Measurements from ENCODE around the gene THSD7A. TPM values are rescaled to one million over a fixed set of nuclear protein-coding genes. Genes with fewer than 3 reads are reported as not detected.

The THSD7A gene
- total RNA-seq, 1 donor from 2014 or later, result 41.0 TPM

DNA sequence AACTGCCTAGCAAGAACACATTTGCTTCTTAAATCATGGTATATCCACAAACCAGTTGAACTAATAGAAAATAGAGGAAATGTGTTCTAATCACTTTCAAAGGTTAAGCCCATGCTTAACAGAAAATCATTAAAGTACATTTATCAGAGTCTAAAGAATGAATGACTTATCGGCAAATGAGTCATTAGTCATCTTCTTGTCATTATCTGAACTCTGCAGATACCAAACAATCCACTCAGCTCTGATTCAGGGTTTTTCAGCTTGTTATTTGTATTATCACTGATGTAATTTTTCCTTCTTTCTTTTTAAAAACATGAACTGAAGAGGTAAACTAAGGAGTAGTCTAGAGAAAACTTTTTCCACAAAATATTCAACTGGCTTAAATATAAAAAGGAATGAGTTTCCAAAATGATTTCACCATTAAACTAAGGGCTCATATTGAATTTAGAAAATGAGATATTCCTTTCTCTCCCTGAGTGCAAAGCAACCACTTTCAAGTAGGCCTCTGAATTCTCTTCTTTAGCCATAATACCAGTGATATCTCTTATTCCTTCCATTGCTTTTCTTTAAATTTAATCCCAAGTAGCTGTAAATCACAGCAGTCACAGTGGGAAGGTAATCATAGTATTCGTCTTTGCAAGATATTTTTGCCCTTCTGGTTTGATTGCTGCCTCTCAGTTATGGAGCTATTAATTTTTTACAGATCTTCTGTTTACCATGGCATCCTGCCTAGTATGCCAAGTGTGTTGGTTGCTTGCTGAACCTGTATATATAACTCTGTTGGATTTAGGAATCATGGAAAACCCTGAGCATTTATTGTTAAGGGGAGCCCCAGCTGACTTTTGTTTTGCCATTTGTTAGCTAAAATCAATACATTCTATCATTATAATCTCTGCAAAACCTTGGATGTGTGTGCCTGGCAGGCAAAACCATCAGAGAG lies 125.1 kb downstream of the THSD7A start:
- DNase-seq, result no peak

DNA sequence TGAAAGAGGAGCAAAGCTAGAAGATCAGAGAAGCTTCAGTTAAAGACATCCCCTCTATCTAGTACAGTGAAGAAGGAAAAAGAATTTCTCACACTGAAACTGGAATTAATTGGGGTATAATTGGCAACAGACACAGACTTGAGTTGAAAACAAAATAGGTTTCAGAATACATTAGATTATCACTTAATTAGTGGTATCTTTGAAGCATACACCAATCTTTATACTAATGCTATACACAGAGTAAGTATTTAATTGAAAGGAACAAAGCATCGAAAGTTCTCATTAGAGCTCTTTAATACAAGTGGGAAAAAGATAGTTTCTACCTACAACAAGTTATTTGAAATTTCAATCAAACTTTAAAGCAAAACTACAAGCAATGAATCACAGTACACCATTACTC lies 128.2 kb downstream of the THSD7A start:
- DNase-seq, result no peak

DNA sequence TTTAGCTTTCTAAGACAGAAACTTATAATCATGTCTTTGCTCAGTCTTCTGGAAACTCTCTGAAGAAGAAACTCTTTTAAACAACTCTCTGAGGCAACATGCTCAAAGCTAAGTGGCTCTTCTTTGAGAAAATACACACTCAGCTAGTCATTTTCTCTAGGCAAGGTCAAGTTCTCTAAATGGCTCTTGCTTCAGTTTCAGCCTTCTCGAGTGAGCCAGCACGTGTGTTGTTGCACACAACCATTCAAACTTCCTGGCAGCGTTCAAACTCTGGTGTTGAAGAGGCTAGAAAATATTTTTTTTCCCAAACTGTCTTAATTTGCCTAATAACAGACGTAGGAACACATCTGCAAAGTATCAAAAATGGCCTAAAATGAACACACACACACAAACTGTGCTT lies 129.1 kb downstream of the THSD7A start:
- no peak for DNase-seq

DNA sequence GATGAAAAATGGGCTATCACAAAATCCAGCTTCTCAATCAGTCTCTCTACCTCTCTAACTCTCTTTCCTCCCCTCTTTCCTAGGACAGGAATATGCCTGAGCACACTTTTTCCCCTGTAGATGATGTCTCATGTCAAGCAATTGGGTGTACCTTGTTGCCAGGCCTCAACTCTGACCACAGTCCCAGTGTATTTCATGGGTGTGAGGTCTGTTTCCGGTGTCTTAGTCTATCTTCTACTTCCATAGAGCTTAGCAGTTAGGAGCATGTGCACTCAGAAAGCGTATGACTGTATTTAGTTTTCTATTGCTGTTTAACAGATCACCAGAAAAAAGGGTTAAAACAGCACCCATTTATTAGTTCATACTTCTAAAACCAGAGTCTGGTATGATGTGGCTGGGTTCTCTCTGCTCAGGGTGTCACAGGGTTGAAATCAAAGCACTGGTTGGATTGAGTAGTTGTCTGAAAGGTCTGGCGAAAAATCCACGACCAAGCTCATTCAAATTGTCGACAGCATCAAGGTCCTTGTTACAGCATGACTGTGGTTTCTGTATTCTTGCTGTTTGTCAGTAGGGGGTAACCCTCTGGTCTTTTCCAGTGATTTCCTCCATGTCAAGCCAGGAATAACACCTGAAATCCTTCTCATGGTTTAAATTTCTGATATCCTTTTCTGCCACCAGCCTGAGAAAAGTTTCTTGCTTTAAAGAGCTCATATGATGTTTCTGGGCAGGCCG lies 130.0 kb downstream of the THSD7A start:
- no peak for DNase-seq

DNA sequence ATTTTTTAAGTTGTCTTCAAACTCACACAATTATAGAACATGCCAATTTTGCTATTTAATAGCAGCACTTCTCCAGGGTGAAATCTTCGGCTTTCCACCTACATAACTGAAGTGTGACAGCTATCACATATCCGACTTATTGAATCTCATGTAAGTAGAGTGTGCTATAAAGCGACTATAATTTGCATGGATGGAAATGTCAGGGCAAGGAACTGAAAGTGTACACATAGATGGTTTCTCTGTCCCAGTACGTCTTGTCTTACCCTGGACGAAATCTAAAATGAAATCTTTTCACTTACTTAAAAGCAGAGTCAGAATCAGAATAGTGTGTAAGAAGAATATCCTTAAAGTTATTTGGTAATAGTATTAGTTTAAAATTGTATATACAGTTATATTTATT lies 132.3 kb downstream of the THSD7A start:
- no peak for DNase-seq

DNA sequence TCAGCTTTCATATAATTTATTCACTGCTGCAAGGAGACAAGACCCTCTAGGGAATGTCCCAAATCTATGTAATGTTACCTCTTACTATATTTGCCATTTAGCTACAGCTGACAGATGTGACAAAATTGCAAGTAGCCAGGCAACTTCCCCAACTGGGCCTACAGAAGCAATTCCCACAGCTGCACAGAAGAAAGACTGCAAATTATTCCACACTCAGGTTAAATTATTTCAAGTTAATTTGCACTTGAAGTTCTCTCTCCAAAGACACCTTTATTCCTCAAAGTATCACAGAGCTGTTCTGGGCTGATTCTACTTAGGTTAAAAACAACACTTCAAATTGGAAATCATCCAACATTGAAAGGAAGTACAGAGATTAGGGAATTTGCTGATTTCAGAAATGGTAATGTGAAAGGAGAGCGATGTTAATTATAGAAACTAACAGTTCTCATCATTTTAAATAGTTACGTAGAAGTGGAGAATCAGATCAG lies 133.6 kb downstream of the THSD7A start:
- DNase-seq, result no peak

DNA sequence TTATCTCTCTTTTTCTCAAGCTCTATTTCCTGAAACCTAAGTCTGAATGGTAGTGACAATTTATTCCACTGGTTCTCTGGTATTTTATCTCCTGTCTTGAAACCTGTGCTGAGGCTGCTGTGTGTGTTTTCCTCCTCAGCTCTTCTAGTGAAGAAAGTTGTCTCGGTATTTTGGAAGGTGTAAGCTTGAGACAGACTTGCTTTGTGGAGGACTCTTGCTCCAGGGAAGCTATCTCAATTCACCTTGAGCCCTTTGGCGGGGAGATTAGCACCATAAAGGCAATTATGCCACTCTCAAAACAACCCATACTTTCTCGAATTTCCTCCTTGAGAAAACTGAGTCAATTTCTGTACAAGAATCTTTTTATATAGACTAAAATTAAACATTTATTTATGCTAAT lies 141.6 kb downstream of the THSD7A start:
- DNase-seq, result no peak

DNA sequence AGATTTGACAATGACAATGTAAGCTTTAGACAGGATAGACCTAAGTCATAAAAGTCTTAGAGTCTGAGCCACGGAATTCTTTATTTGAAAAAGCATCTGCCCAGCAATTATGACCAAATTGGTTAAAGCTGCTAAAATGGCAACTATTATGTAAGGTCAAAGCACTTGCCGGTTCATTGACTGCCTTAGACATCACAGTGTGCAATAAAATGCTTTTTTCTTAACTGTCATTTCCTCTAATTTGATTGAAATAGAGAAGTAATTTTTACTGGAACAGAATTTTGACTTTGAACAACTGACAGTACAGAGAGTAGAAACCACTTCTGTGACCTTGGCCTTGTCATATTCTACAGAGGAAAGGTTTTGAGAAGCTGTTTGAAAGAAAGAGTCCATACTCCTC lies 142.9 kb downstream of the THSD7A start:
- no peak for DNase-seq

DNA sequence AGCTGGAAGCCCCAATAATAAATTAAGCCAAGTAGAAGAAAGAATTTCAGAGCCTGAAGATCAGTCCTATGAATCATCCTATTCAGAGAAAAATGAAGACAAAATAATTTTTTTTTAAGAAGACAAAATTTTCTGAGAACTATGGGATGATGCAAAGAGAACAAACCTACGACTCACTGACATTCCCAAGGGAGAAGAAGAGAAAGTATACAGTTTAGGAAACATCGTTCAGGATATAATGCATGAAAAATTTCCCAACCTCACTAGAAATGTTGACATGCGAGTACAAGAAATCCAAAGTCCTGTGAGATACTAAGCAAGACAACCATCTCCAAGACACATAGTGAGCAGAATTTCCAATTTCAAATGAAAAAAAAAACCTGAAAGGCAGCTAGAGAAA lies 150.5 kb downstream of the THSD7A start:
- DNase-seq, result no peak

DNA sequence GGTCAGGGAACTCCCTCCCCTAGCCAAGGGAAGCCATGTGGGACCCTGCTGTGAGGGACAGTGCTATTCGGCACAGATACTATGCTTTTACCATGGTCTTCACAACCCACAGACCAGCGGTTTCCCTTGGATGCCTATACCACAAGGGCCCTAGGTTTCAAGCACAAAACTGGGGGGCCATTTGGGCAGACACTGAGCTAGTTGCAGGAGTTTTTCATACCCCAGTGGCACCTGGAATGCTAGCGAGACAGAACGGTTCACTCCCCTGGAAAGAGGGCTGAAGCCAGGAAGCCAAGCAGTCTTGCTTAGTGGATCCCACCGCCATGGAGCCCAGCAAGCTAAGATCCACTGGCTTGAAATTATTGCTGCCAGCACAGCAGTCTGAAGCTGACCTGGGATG lies 156.8 kb downstream of the THSD7A start:
- DNase-seq, result no peak

DNA sequence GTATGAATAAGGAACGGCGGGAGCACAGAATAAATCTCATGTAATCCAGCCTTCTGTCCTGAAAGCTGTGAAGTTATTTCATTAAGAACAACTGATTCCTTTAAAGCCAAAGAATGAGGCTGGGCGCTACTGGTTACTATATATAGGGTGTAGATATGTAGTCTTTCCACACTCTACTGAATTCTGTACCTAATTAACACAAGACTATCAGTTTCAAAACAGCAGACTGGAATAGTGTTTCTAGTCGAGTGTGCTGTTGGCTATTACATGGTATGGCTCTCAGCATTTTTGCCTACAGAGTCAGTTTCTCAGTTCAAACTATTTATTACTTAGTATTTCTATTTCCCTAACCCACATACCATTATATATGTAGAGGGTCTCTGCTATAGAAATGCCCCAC lies 163.3 kb downstream of the THSD7A start:
- DNase-seq, result no peak

DNA sequence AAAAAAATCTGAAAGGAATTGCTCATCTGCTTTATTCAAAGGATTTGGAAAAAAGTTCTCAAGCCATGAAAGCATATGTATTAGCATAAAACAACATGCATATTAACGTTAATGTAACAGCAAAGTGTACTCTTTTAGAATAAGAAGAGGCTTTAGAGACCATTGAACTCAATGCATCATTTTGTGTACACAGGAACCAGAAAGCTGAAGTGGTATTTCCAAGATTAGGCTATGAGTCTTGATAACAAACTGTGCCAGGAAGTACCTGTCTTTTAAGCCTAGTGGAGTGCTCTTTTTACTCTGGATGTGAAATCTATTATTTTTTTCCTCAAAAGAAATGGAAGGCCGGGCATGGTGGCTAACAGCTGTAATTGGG lies 164.2 kb downstream of the THSD7A start:
- DNase-seq, result no peak

DNA sequence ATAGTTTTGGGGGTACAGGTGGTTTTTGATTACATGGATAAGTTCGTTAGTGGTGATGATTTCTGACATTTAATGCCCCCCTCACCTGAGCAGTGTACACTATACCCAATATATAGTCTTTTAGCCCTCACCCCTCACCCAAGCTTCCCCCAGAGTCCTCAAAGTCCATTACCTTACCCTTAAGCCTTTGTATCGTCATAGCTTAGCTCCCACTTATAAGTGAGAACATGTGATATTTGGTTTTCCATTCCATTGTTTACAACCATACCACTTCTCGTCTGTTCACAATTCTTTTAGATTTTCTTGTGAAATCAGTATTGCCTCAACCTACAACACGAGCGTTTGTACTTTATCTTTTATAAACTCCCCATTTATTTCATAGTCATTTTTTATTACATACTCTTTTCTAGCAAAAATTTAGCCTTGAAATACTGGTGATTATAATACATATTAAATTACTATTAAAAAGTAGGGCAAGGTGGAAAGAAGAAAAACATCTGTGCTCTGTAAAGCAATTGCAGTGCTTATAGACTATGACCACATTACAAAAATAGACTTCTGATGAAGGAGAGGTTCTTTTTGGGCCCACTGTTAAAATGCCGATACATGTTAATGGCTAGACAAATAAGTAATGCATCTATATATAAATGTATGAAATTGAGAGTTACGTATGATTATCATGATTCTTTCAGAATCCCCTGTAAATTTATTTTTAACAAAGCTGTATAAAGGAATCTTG lies 164.8 kb downstream of the THSD7A start:
- no peak for DNase-seq

DNA sequence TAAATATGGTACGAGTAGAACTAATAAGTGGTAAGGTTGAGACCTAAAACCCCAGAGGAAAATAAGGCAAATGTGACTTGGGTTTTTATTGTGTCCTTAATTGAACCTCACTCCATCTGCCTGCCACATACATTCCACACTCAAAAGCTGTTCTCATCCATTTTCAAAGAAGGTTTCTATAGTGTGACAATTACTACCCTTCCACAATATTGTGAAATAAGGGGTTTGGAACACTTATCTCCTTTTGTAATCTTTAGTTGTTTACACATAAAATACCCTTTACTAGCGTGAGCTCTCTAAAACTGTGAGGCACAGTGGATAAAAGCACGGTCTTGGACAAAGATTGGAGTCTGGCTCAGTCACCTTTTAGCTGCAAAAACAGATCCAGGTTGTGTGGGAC lies 166.6 kb downstream of the THSD7A start:
- no peak for DNase-seq

DNA sequence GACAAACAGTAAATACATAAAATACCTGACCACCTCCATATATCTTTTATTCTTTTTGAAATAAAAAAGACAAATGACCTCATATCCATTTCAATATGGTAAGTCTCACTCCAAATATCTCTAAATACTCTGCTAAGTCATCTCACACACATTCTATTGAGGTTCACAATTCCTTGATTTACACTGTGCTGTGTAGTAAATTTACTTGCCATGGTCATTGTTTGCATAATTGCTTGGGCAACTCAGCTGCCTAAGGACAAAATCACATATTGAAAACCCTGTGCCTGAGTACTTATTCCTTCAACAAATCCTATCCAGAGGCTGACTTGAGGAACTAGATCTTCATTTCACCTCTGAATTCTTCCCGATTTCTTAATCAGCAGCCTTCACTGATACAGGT lies 176.4 kb downstream of the THSD7A start:
- DNase-seq, result no peak

DNA sequence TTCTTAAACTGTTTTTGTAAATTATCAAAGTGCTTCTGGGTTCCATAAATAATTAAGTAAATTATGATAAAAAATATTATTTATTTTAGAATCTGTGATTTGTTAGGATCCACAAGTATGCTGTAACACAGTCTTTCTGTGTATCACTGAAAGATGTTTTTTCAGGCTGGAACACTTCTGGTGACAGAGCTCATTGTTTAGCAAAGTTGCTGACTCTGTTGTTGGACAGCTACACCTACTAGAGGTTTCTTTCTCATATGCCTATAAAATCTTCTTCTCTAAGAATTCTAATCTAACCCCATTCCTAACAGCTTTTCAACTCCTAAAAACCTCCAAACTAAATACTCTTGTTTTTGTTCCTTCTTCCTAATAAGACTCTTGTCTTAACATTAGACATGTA lies 176.8 kb downstream of the THSD7A start:
- DNase-seq, result no peak

DNA sequence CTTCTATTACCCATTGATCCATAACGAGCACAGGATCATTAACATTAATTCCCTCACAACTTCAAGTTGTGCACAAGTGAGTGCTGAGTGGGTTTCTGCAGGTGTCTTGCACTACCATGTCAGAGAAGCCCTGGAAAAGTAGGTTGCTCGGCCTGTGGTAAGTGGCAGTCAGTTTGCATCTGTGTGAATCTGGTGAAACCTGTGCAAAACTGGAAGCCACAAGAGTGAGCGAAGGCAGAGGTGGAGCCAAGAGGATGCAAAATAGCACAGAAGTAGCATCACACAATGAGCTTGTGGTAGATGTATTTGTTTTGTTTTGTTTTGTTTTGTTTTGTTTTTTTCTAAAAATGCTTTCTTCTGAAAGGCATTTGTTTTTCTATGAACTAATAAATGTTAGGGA lies 181.5 kb downstream of the THSD7A start:
- no peak for DNase-seq

DNA sequence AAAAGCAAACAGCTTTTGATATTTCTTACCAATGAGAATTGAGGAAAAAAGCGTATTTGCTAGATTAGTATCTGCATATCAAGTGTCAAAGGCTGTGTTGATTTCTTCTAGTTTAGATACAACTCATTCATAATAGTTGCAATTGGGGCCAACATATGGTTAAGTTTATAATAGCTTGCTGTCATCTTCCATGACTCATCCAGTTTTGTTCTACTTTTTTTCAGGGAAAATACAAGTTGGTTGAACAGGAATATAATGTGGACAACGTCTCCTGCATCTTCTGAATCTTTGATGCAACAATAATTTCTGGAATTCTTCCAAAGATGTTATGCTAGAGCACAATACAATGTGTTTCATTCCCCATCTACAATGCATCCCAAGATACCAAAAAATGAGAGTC lies 182.0 kb downstream of the THSD7A start:
- DNase-seq, result no peak

DNA sequence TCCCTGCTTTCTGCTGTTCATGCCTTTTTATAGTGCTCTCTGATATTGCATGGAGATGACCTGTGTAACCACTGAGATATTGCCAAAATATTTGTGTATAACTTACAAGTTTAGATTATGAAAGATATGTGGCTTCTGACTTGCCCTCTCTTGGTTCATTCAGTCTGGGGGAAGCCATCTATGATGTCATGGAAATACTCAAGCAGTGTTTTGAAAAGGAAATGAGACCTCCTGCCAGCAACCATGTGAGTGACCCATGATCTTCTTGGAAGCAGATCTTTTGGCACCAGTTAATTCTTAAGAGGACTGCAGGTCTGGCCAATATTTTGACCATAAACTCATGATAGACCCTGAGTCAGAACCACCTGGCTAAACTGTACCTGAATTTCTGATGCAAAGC lies 183.0 kb downstream of the THSD7A start:
- DNase-seq, result no peak

DNA sequence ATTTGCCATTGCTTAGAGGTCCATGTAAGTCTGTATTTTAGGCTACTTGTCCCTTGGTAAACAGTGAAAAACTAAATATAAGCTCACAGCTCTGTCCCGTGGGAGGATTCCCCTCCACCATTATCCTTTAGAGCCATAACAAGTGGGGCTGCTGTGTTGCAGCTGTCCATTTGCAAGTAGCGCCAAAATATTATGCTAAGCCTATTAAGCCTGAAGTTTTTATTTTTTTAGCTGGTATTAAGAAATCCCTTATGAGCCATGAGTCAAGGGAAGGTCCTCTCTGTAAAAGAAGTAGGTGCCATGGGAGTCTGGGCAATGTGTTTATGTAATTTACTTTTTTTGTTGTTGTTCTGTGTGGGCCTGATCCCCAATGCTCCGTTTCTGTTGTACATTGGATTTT lies 183.9 kb downstream of the THSD7A start:
- DNase-seq, result no peak

DNA sequence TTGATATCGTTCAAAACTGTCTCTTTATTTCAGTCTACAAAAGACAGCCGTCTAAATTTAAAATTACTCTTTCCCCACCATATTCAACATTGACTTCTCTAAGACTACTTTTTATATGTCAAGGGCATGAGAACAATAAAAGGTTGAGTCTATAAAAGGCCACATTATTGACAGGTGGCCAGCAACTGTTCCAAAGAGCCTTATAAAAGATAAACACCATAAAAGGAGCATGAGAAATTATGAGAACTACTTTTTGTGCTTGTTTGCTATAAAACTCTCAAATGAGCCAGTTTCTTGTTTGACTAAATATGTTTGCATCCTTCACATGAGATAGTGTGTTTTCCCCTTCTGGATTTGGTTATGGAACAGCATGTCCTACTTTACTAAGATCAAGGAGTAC lies 189.2 kb downstream of the THSD7A start:
- no peak for DNase-seq

DNA sequence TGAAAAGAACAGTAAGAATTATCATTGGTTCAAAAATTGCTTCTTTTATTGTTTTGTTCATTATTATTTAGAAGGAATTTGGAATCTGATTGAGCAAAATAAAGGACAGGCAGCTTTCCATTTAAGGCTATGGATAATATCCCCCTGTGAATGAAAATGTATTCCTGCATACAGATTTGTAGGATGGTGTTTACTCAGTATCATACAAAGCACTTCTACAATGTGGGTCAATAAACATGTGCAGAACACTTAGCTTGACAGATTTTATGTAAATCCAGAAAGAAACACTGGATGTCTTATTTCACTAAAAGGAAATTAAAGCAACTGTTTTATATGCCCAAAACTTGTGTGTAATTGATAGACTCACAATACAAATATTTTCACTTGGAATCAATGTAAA lies 189.7 kb downstream of the THSD7A start:
- no peak for DNase-seq

All from occipital lobe (tissue), 2 donors.